ENCODE data around the gene SMIM7.

Gene SMIM7

DNA sequence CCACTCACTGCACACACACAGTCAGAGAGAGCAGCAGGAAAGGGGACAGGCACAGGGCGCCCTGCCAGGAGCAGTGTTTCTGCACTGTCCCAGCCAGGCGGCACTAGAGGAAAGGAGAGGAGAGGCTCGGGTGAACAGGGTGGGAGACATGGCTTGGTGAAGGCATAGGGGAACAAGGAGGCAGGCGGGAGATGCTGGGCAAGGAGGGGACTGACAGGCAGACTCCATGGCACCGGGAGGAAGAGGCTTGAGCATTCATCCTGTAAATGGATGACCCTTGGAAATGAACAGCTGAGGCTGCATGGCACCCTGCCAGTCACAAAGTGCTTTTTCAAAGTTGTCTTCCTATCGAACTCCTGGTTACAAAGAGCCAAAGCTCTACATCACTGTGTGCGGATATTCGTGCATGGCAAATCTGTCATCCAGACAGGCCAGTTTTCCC, 54.4 kb downstream of the SMIM7 start:
- Histone ChIP-seq H3K4me3 (ENCODE audit: low read length, poor library complexity, severe bottlenecking) (no peak overlapping the region), H3K79me2 (ENCODE audit: insufficient read depth, low read length) (peaks cover 97% of the 10 kb centered on the region), H3K4me1 (ENCODE audit: insufficient read depth, low read length, poor library complexity, severe bottlenecking) (no peaks in the 10 kb centered on the region), H3K9ac (ENCODE audit: low read depth, low read length, poor library complexity, severe bottlenecking) (no peak overlapping the region), H3K9me2 (replicated peaks; ENCODE audit: low read depth, low read length) (no peaks in the 10 kb centered on the region), H4K20me1 (ENCODE audit: insufficient read depth, low read length, poor library complexity, severe bottlenecking) (peaks cover 65% of the 10 kb centered on the region), H3K27me3 (ENCODE audit: insufficient read depth, low read length, poor library complexity, severe bottlenecking) (no peaks in the 10 kb centered on the region), H3F3A (ENCODE audit: low read depth) (no peaks in the 10 kb centered on the region), H2AFZ (ENCODE audit: low read length) (no peak overlapping the region), H3K4me2 (ENCODE audit: low read depth, low read length, poor library complexity, severe bottlenecking) (no peak overlapping the region), H3K36me3 (ENCODE audit: insufficient read depth, low read length) (peaks cover 8% of the 10 kb centered on the region; the same call in 1 of the 2 replicates), H3K9me3 (ENCODE audit: insufficient read depth, low read depth, low read length) (no peaks in the 10 kb centered on the region)
- TF ChIP-seq CTCF (conservative IDR thresholded peaks at IDR 0.05; ENCODE audit: low read length): no peak
- TF ChIP-seq EZH2phosphoT487 (IDR thresholded peaks at IDR 0.05; ENCODE audit: borderline replicate concordance): no peak

GRCh38 chr19:16605115-16605514, 54.8 kb downstream of the SMIM7 start:
- Histone ChIP-seq H3K4me1 (ENCODE audit: insufficient read depth, low read length, poor library complexity, severe bottlenecking) (no peaks in the 10 kb centered on the region), H3K4me3 (ENCODE audit: low read length, poor library complexity, severe bottlenecking) (no peak overlapping the region), H3K27me3 (ENCODE audit: insufficient read depth, low read length, poor library complexity, severe bottlenecking) (no peaks in the 10 kb centered on the region), H3K4me2 (ENCODE audit: low read depth, low read length, poor library complexity, severe bottlenecking) (no peak overlapping the region), H3K36me3 (ENCODE audit: insufficient read depth, low read length) (peaks cover 8% of the 10 kb centered on the region; the same call in 1 of the 2 replicates), H3K9me2 (replicated peaks; ENCODE audit: low read depth, low read length) (no peaks in the 10 kb centered on the region), H3K9me3 (ENCODE audit: insufficient read depth, low read depth, low read length) (no peaks in the 10 kb centered on the region), H3K9ac (ENCODE audit: low read depth, low read length, poor library complexity, severe bottlenecking) (no peak overlapping the region), H2AFZ (ENCODE audit: low read length) (no peak overlapping the region), H3K79me2 (ENCODE audit: insufficient read depth, low read length) (peaks cover 97% of the 10 kb centered on the region), H4K20me1 (ENCODE audit: insufficient read depth, low read length, poor library complexity, severe bottlenecking) (peaks cover 68% of the 10 kb centered on the region), H3F3A (ENCODE audit: low read depth) (no peaks in the 10 kb centered on the region)
- TF ChIP-seq EZH2phosphoT487 (IDR thresholded peaks at IDR 0.05; ENCODE audit: borderline replicate concordance) (no peak), CTCF (conservative IDR thresholded peaks at IDR 0.05; ENCODE audit: low read length) (no peak)

DNA sequence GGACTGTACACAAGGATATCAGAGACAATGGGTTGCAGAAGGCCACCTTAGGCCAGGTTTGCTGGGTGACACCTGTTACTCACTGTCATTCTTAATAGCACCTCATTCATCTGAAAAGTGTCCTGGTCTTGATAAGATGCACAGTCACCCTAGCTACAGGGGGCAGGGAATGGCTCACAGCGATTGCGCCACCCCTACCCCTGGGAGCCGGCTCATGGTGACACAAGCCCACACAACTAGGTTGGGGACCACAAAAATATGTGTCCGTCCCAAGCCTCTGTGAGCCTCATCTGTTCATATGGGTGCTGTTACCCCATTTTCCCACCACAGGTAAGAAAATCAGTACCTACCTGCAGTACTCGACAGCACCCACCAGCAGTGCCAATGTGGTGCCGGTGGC, 55.3 kb downstream of the SMIM7 start:
- no peak overlapping the region for H3K9ac ChIP-seq (ENCODE audit: low read depth, low read length, poor library complexity, severe bottlenecking)
- H3K9me2 ChIP-seq (replicated peaks; ENCODE audit: low read depth, low read length): no peaks in the 10 kb centered on the region
- H3K4me2 ChIP-seq (ENCODE audit: low read depth, low read length, poor library complexity, severe bottlenecking): no peak overlapping the region
- peaks cover 8% of the 10 kb centered on the region; the same call in 1 of the 2 replicates for H3K36me3 ChIP-seq (ENCODE audit: insufficient read depth, low read length)
- no peak overlapping the region for H3K4me3 ChIP-seq (ENCODE audit: low read length, poor library complexity, severe bottlenecking)
- no peaks in the 10 kb centered on the region for H3K27me3 ChIP-seq (ENCODE audit: insufficient read depth, low read length, poor library complexity, severe bottlenecking)
- no peaks in the 10 kb centered on the region for H3F3A ChIP-seq (ENCODE audit: low read depth)
- no peaks in the 10 kb centered on the region for H3K4me1 ChIP-seq (ENCODE audit: insufficient read depth, low read length, poor library complexity, severe bottlenecking)
- H3K9me3 ChIP-seq (ENCODE audit: insufficient read depth, low read depth, low read length): no peaks in the 10 kb centered on the region
- H3K79me2 ChIP-seq (ENCODE audit: insufficient read depth, low read length): peaks cover 97% of the 10 kb centered on the region
- TF ChIP-seq EZH2phosphoT487 (IDR thresholded peaks at IDR 0.05; ENCODE audit: borderline replicate concordance) (no peak), CTCF (conservative IDR thresholded peaks at IDR 0.05; ENCODE audit: low read length) (no peak)
- peaks cover 66% of the 10 kb centered on the region for H4K20me1 ChIP-seq (ENCODE audit: insufficient read depth, low read length, poor library complexity, severe bottlenecking)
- no peak overlapping the region for H2AFZ ChIP-seq (ENCODE audit: low read length)

All from Loucy (cell line).